Jurkat, Clone E6-1 (cell line): ENCODE results near the gene RNF220.

ENCODE experiments used
- DNase-seq: peaks from one replicate; pipeline ENCODE4 v3.0.0-alpha.2; 2011; ENCODE audit warnings: low read depth, low spot score
- H3K4me3 ChIP-seq: 2 replicates; pipeline ENCODE4 v1.5.1; 2011; ENCODE audit warnings: mild to moderate bottlenecking, low read length, control low read depth, moderate library complexity

RNF220 gene

DNA sequence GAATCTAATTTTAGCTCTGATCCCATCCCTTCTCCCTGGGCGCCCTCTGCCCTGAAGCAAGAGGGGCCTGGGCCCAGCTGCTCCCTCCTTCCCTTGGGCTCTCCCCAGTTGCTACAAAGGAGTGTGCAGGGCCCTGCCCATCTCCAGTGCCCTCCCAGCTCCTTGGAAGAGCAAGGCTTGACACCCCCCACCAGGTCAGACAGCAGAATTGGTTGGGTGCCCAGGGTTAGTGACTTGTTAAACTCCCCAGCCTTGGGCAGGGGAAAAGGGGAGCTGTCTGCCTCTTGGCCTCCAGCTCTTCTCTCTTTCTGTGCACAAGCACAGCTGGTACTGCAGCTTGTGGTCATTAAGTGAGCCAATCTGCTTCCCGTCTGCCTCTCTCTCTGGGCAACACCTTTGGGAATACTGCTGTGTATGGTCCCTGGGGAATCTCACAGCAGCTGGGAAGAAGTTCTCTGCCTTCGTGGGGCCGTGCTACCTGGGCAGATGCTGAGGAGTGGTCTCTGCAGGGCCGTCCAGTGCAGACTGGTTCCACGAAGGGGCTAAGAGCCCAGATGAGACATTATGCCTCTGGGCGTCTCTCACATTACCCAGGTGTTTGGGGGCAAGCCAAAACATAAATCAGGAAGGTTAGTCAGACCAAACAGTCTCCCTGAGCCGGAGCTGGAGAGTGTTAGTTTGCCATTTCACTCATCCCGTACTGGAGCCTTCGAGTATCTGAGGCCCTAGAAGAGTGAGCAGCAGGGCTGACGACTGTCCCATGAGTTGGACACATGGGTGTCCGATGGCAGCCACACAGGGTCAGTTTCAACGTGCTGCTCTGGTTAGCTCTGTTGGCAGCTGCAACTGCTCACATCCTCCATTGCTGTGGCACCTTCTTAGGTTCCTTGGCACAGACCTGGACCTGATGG, 231.9 kb downstream of the RNF220 start:
- no peak for DNase-seq
- no peak overlapping the region for H3K4me3 ChIP-seq

DNA sequence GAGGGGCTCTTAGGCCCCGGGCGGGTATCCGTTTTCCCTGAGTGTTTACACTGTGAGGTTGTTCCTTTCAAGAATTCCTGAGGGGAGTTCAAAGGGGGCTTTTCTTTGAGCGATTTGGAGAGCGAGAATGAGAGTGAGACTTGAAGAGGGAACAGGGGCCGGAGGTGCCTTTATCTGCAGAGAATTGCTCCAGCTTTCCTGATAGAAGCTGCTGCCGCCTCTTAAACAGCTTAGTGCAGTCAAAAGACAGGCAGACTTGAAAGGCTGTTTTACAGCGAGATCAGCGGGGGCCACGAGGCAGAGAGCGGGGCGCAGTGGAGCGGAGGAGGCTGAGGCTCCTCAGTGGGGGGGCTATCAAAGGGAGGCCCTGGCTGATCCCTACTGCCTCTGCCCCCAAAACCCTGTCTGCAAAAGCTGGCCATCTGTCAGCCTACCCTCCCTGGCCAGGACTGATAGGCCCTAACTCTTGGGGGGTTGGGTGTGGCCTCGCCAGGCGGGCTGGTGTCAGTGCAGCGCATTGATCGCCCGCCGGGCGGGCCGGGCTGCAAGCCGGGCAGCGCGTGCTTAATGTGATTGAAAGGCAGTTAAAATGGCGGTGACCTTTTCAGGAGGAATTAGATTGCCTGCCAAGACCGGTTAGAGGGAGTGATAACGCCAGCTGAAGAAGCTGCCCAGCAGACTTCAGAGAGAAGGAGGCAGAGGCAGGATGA, 232.8 kb downstream of the RNF220 start:
- no peak overlapping the region for H3K4me3 ChIP-seq
- no peak for DNase-seq

DNA sequence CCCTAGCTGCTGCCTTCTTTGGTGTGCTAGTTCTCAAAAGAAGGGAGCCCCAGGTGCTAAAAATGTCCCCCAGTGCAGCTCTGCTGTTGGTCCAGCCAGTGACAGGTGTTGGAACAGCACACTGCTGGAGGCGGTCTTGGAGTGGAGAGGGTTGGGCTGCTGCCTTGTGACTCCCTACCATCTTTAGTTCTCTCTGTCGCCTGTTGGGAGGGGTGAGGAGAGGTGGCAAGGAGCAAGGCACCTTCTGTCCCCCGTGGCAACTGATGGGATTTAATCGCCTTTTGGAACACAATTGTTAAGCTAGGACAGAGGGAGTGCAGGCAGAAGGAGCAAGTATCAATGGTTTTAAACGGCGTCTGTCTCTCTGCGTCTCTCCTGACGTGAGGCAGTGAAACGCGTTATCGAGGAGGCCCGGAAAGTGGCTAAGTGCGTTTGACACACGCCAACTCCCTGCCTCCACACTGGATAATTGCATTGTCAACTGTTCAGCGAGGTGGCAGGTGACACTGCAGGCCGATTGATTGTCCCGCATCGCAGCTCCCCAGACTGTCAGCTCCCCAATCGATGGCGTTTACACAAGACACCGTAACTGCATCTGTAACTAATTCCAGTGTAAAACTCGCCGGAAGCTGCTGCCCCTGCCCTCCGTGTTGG, 235.3 kb downstream of the RNF220 start:
- DNase-seq: no peak
- H3K4me3 ChIP-seq: no peak overlapping the region

DNA sequence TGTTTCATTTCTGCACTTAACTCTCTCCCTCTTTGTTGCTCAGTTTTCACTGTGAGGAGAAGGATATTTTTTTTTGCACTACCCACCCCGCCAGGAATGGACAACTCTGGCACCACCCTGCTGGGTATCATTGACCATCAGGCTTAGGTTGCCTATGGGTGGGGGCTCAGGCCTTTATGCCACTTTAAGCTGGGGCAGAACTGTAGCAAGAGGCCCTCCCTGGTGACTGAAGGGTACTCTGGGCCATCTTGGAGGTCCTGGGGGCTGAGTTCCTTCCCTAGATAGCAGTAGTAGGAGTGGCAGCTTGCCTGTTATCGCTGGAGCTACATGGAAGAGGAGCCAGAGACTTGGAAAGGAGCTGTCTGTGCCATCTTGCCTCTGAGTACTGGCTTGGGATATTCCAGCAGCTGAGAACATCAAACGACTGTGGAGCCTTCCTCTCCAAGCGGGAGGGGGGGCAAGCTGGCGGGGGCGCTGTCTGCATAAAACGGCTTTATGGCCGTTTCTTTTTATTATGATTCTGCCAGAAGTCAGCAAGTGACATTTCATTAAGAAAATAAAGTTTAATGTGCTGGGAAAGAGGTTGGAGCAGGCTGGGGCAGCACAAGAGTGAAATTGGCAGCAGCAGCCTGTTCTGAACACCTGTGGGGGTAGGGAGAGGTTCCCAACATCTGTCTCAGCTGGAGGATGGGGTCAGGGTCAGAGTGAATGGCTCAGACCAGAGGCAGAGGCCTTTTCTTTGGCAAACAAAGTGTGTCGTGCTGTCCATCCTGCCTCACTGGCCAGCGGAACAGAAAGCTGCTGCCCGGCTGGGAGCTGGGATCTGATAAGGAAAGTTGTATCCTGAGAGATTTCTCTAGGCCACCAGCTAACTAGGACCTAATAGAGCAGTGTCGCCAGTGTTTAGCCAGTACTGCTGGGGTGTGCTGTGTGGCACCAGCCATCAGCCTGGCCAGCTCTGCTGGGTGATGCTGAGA, 236.4 kb downstream of the RNF220 start:
- no peak overlapping the region for H3K4me3 ChIP-seq
- DNase-seq: no peak

DNA sequence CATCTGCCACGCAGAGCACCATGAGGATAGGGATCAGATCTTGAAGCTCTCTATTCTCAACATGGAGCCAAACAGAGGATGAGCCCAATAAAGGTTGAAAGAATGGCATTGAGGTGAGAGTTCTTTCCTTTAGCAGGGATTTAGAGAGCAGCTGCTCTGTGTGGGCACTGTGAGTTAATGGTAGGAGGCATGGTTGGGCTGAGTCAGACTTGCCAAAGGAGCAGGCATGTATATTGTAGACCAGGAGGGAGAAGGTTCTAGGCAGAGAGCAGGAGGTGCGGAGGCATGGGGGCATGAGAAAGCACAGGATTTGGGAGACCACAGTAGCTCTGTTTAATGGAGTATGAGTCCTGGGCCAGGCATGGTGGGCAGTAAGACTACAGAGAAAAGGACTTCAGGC, 237.2 kb downstream of the RNF220 start:
- H3K4me3 ChIP-seq: no peak overlapping the region
- no peak for DNase-seq

DNA sequence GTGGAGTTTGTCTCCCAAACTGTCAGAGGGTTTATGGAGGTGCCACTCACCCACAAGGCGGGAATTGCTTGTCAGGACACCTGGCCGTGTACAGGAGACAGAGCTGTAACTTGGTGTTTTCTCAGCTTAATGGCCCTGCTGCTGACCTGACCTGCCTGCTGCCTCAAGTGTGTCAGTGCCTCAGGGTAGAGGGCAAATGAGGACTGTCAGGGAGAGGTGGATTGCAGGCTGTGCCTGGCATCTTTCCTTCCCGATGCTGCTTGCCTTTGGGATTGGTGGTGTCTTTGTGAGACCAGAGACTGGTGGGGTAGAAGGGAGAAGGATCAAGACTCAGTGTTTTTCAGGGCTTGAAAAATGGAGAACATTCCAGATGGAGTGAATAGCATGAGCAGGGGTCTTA, 237.9 kb downstream of the RNF220 start:
- H3K4me3 ChIP-seq: no peak overlapping the region
- no peak for DNase-seq

DNA sequence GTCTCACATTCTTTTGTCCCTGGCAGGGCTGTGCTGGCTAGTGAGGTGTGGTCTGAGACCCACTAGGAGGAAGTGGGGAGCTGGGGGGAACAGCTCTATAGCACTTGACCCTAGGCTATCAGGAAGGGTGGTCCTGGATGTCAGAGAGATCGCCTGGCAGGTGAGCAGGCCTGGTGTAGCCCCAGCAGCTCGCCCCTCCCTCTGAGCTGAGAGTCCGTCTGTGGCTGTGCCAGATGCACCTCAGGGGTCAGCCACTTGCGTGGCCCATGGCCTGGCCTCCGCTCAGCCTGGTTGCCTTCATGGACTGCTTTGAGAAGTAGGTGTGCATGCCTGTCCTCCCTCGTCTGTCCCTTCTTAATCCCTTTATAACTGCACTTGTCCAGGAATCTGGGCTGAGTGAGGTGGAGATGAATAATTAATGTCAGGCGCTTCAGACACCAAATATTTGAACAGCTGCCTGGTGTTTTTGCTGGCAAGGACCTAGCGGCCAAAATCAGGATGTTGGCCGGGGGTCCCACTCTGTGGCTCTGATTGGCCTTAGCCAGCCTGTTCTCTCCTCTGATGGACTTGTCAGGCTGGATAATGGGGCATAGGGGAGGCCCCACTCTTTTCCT, 238.8 kb downstream of the RNF220 start:
- no peak overlapping the region for H3K4me3 ChIP-seq
- no peak for DNase-seq

DNA sequence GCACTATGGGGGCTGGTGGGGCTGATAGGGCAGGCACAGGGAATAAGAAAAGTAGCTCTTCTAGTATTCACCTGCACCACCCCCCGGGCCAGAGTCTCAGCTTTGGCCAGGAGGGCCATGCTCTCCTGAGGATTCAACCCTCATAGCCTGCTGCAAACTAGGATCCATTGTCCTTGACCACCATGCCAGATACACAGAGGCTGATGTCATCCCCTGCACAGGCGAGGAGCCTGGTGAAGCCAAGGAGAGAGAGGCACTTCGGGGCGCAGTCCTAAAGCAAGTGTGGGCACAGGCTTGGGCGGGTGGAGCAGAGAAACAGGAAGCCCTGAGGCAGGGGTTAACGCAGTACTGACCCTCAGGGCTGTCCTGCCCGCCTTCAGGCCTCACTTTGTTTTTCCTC, 239.8 kb downstream of the RNF220 start:
- no peak for DNase-seq

DNA sequence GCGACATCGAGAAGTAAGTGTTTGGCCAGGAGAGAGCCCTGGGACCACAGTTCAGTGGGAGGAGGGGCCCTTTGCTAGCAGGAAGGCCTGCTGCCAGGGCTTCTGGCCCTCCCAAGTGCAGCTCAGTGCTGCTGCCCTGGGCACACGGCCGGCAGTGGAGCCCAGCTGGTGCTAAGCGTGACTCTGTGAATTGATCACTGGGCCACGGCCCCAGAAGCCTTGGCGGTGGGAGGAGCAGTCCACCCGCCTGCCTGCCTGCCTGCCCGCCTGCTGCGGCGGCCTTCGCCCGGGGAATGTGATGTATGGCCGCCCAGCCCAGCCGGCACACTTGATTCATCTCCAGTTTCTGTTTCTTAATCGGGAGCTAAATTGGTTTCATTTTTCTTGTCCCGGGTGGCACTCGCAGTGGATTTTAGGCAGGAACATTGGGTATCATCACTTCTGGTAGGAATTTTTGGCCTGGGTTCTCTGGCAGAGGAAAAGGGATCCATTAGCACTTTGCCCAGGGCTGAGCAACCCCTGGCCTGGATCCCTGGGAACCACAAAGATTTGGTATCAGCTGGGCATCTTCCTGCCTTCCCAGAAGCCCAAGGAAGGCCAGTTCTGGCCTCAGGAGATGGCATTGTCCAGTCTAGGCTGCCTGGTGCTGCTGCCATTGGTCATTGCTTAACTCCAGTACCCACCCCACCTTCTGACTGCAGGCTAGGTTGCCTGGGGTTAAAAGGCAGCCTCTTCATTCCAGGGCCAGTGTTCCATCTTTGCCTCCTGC, 240.6 kb downstream of the RNF220 start:
- no peak overlapping the region for H3K4me3 ChIP-seq
- no peak for DNase-seq

More for the DNA sequence above, 239.8 kb downstream of the RNF220 start:
- no peak overlapping the region for H3K4me3 ChIP-seq

DNA sequence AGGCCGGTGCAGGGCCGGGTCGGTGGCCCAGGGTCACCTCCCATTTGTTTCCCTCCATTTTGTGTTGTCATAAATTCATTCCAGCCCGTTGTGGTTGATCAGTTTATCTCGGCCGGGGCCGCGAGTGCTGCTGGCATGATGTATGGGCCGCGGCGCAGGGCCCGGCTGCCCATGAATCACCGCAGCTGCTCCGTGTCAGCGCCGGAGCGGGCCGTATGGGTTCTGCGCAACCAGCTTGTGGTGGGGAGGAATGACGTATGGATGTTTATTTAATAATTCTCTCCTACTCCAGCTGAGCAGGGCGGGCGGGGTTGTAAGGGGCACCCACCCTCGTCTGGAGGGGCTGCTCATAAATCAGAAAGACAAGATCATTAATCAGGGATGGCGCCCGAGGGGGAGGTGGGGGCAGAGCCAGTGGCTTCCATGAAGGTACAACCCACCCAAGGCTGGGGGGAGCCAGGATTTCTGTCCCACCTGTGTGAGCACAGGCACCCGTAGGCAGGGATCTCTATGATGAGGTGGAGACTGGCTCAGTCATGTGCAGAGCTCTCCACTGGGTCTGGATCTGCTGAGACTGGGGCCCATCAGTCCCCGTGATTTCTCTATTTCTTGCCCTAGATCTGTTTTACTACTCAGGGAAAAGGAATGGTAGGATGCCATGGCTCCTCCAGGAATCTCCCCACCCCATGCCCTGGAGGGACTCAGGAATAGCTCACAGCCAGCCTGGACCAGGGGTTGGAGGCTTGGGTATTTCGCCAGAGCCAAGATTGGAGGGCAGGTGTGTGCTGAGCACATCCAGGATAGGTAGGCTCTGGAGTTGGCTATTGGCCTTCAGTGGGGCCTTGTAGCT, 241.4 kb downstream of the RNF220 start:
- no peak for DNase-seq
- no peak overlapping the region for H3K4me3 ChIP-seq

DNA sequence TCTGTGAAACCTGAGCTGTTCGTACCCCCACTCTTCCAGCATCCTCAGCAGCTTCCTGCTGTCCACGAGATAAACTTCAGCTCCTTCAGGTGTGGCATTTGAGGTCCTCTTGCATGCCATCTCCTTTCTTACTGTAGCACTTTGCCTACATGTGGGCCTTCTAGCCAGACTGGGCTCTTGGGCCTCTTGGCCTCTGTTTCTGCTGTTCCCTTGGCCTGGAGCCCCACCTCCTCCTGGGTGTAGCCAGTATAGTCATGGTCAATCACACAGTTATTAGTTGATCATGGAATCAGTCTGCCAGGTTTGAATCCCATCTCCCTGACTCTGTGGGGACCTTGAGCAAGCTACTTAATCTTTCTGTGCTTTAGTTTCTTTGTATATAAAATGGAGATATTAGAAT, 242.8 kb downstream of the RNF220 start:
- H3K4me3 ChIP-seq: no peak overlapping the region

DNA sequence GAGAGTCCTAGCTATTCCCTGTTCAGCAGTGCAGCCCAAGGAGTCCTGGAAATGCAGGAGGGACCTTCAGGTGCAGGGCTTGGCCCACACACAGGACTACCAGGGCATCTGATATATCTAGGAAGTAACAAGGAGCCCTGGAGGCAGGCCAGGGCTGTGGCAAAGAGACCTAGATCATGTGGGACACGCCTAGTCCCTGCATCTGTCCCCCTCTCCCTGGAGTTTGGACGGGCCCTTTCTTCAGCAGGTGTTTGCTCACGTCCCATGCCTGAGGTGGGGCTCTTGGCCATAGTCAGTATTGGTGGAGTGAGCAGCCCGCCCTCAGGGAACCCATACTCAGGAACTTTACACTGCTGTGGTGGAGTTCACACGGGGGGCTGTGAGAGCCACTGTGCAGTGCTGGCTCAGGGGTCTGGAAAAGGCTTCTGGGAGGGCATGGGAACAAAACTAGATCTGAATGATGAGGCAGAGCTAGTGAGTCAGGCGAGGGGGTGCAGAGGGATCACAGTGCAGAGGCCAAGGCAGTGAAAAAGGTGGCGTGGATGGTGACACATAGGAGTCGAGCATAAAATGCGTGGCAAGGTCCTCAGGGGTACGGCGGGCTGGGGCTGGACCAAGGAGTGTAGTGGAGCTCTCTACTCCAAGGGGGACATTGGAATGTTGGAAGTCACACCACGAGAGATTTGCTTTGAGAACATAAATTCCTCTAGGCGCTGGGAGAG, 243.6 kb downstream of the RNF220 start:
- no peak for DNase-seq
- no peak overlapping the region for H3K4me3 ChIP-seq

More for the DNA sequence above, 242.8 kb downstream of the RNF220 start:
- no peak for DNase-seq

DNA sequence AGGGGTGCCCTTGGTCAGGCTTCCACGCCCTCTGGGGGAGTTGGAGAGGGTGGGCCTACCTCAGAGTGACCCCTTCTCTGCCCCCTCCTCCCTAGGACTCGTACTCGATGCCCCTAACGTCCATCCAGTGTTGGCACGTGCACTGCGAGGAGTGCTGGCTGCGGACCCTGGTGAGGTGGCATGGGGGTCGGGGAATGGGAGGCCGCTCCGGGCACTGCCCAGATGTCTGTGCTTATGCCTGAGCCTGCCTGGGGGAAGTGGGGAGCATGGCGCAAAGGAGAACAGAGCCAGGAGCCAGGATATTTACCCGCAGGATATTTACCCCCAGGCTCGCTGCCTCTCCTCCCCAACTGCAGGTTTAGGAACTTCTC, 244.7 kb downstream of the RNF220 start:
- no peak overlapping the region for H3K4me3 ChIP-seq
- DNase-seq: no peak

DNA sequence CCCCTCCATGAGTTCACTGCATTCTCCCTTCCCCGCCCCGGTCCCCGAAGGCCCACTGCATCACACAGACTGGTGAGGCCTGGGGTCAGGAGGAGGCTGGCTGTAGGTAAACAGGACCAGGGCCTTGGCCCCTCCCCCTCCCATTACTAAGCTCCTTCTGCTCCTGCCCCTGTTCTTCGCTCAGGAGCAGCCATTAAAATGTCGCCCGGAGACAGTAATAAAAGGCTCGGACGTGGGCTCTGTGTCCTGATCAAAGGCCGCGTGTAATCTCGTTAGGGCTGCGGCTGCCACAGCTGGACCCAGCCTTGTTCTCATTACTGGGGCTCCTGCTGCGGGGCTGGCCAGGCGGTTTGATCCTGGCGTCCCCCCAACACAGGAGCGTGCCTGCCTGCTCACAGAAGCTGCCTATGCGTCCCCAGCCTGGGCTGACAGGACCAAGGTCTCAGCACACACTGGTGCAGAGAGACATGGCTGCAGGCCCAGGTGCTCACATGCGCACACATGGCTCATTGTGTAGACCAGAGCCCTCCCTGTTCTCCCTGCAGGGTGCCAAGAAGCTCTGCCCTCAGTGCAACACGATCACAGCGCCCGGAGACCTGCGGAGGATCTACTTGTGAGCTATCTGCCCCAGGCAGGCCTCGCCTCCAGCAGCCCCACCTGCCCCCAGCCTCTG, 245.2 kb downstream of the RNF220 start:
- H3K4me3 ChIP-seq: no peak overlapping the region
- no peak for DNase-seq

DNA sequence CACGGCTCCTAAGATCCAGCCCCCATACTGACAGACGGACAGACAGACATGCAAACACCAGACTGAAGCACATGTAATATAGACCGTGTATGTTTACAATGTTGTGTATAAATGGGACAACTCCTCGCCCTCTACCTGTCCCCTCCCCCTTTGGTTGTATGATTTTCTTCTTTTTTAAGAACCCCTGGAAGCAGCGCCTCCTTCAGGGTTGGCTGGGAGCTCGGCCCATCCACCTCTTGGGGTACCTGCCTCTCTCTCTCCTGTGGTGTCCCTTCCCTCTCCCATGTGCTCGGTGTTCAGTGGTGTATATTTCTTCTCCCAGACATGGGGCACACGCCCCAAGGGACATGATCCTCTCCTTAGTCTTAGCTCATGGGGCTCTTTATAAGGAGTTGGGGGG, 246.0 kb downstream of the RNF220 start:
- H3K4me3 ChIP-seq: no peak overlapping the region
- DNase-seq: no peak
